ENCODE measurements around the gene ARHGEF38.
"Not testable (repeated sequence)": the region's sequence is repeated elsewhere in the genome, so short reads cannot be mapped to it uniquely, and the experiment has no call there.

The ARHGEF38 gene

GRCh38 chr4:105601406-105601805 is 49.0 kb downstream of the ARHGEF38 start:
- in situ Hi-C loops (cut with HindIII; ENCODE audit: low pct_unique_long_range_greater_than_20kb, low sequenced_read_pairs), result no loop called here
- TF ChIP-seq JUND (IDR thresholded peaks at IDR 0.05; ENCODE audit: low read depth), result no peak
- DNase-seq (ENCODE audit: low read depth in 1 of 2, low spot score in 1 of 2), result no peak

GRCh38 chr4:105603158-105603557 is 50.7 kb downstream of the ARHGEF38 start:
- no peak for DNase-seq (ENCODE audit: low read depth in 1 of 2, low spot score in 1 of 2)
- no peak for TF ChIP-seq JUND (IDR thresholded peaks at IDR 0.05; ENCODE audit: low read depth)
- in situ Hi-C loops (cut with HindIII; ENCODE audit: low pct_unique_long_range_greater_than_20kb, low sequenced_read_pairs), result no loop called here

- DNase-seq (ENCODE audit: low read depth in 1 of 2, low spot score in 1 of 2), result no peak
- TF ChIP-seq JUND (IDR thresholded peaks at IDR 0.05; ENCODE audit: low read depth), result no peak
- in situ Hi-C loops (cut with HindIII; ENCODE audit: low pct_unique_long_range_greater_than_20kb, low sequenced_read_pairs), result no loop called here
Measured at GRCh38 chr4:105605493-105605892, 53.1 kb downstream of the ARHGEF38 start.

- no peak for TF ChIP-seq JUND (IDR thresholded peaks at IDR 0.05; ENCODE audit: low read depth)
- no peak for DNase-seq (ENCODE audit: low read depth in 1 of 2, low spot score in 1 of 2)
- in situ Hi-C loops (cut with HindIII; ENCODE audit: low pct_unique_long_range_greater_than_20kb, low sequenced_read_pairs), result no loop called here
Measured at GRCh38 chr4:105607876-105608275, 55.5 kb downstream of the ARHGEF38 start.

GRCh38 chr4:105609819-105610218 is 57.4 kb downstream of the ARHGEF38 start:
- DNase-seq (ENCODE audit: low read depth in 1 of 2, low spot score in 1 of 2); in situ Hi-C loops (cut with HindIII; ENCODE audit: low pct_unique_long_range_greater_than_20kb, low sequenced_read_pairs): not testable (repeated sequence)

- TF ChIP-seq JUND (IDR thresholded peaks at IDR 0.05; ENCODE audit: low read depth), result no peak
- peak in 1 of 2 experiments; percentile 83 for DNase-seq (ENCODE audit: low read depth in 1 of 2, low spot score in 1 of 2)
- in situ Hi-C loops (cut with HindIII; ENCODE audit: low pct_unique_long_range_greater_than_20kb, low sequenced_read_pairs), result no loop called here
Measured at GRCh38 chr4:105613306-105613705, 60.9 kb downstream of the ARHGEF38 start.

GRCh38 chr4:105619188-105619931 is 66.9 kb downstream of the ARHGEF38 start:
- TF ChIP-seq JUND (IDR thresholded peaks at IDR 0.05; ENCODE audit: low read depth), result no peak
- in situ Hi-C loops (cut with HindIII; ENCODE audit: low pct_unique_long_range_greater_than_20kb, low sequenced_read_pairs), result no loop called here
- peak in 1 of 2 experiments; percentile 85 for DNase-seq (ENCODE audit: low read depth in 1 of 2, low spot score in 1 of 2)

GRCh38 chr4:105620640-105621323 is 68.4 kb downstream of the ARHGEF38 start:
- in situ Hi-C loops (cut with HindIII; ENCODE audit: low pct_unique_long_range_greater_than_20kb, low sequenced_read_pairs), result no loop called here
- no peak for DNase-seq (ENCODE audit: low read depth in 1 of 2, low spot score in 1 of 2)

GRCh38 chr4:105622269-105622668 is 69.8 kb downstream of the ARHGEF38 start:
- TF ChIP-seq JUND (IDR thresholded peaks at IDR 0.05; ENCODE audit: low read depth), result no peak
- in situ Hi-C loops (cut with HindIII; ENCODE audit: low pct_unique_long_range_greater_than_20kb, low sequenced_read_pairs), result no loop called here
- DNase-seq (ENCODE audit: low read depth in 1 of 2, low spot score in 1 of 2), result peak in 1 of 2 experiments; percentile 31

More at GRCh38 chr4:105620640-105621323, 68.4 kb downstream of the ARHGEF38 start:
- TF ChIP-seq JUND (IDR thresholded peaks at IDR 0.05; ENCODE audit: low read depth), result no peak

GRCh38 chr4:105623099-105623498 is 70.7 kb downstream of the ARHGEF38 start:
- no peak for DNase-seq (ENCODE audit: low read depth in 1 of 2, low spot score in 1 of 2)
- in situ Hi-C loops (cut with HindIII; ENCODE audit: low pct_unique_long_range_greater_than_20kb, low sequenced_read_pairs), result no loop called here
- no peak for TF ChIP-seq JUND (IDR thresholded peaks at IDR 0.05; ENCODE audit: low read depth)

- DNase-seq (ENCODE audit: low read depth in 1 of 2, low spot score in 1 of 2), result no peak
- no peak for TF ChIP-seq JUND (IDR thresholded peaks at IDR 0.05; ENCODE audit: low read depth)
- in situ Hi-C loops (cut with HindIII; ENCODE audit: low pct_unique_long_range_greater_than_20kb, low sequenced_read_pairs), result no loop called here
Measured at GRCh38 chr4:105624530-105624929, 72.1 kb downstream of the ARHGEF38 start.

- in situ Hi-C loops (cut with HindIII; ENCODE audit: low pct_unique_long_range_greater_than_20kb, low sequenced_read_pairs), result no loop called here
- TF ChIP-seq JUND (IDR thresholded peaks at IDR 0.05; ENCODE audit: low read depth), result no peak
- DNase-seq (ENCODE audit: low read depth in 1 of 2, low spot score in 1 of 2), result no peak
Measured at GRCh38 chr4:105625214-105625613, 72.8 kb downstream of the ARHGEF38 start.

GRCh38 chr4:105626846-105627245 is 74.4 kb downstream of the ARHGEF38 start:
- no peak for TF ChIP-seq JUND (IDR thresholded peaks at IDR 0.05; ENCODE audit: low read depth)
- peak in 1 of 2 experiments; percentile 64 for DNase-seq (ENCODE audit: low read depth in 1 of 2, low spot score in 1 of 2)
- in situ Hi-C loops (cut with HindIII; ENCODE audit: low pct_unique_long_range_greater_than_20kb, low sequenced_read_pairs), result no loop called here
